ENCODE data around the gene U2AF2. TPM values are rescaled to one million over a fixed set of nuclear protein-coding genes. Genes with fewer than 3 reads are reported as not detected.

The U2AF2 gene
- total RNA-seq, 2 experiments from 2014 or later, result 211 to 264 TPM

DNA sequence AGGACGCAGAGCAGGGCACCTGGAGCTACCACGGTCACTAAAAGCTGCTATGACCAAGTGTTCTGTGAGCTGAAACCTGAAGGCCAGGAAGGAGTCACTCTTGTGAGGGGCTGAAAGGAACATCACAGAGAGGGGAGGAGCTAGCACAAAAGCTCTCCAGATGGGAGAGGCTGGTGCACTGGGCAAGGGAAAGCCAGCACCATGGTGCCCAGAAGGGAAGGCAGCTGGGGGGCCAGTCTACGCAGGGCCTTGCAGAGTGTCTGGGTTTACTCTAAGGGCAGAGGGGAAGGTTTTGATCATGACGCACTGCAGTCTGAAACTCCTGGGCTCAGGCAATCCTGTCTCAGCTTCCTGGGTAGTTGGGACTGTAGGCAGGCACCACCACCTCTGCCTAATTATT is 18.1 kb upstream of the U2AF2 start:
- POLR2A ChIA-PET, result no interaction called here
- H3K4me3 ChIP-seq (ENCODE audit: low read depth, low read length, poor library complexity, severe bottlenecking), result peak overlapping the region; percentile 98
- CTCF ChIA-PET (ENCODE audit: unreplicated experiment), result no interaction called here

GRCh38 chr19:55637534-55637933 is 17.3 kb upstream of the U2AF2 start:
- H3K36me3 ChIP-seq (ENCODE audit: insufficient read depth, low read length), result peaks cover 7% of the 10 kb centered on the region; the same call in 1 of the 2 replicates
- no TSS peak for BruUV-seq (replicated peaks)
- no peak overlapping the region for H3K27ac ChIP-seq (ENCODE audit: low read depth, low read length, poor library complexity, severe bottlenecking)
- no peaks in the 10 kb centered on the region for H3K9me3 ChIP-seq (ENCODE audit: low read length)
- no peaks in the 10 kb centered on the region for H4K20me1 ChIP-seq (ENCODE audit: insufficient read depth, low read length)
- POLR2A ChIA-PET, result no interaction called here
- H2AFZ ChIP-seq (ENCODE audit: low read length), result no peak overlapping the region
- intact Hi-C loops (cut with micrococcal nuclease; ENCODE audit: unreplicated experiment), result no loop called here
- no peak for DNase-seq (ENCODE audit: low spot score)
- H3K79me2 ChIP-seq (ENCODE audit: insufficient read depth, low read depth, low read length), result peaks cover 39% of the 10 kb centered on the region
- no peaks in the 10 kb centered on the region for H3K9me2 ChIP-seq (ENCODE audit: insufficient read depth, low read length)
- CTCF ChIA-PET (ENCODE audit: unreplicated experiment), result interaction anchor here (0.6 kb wide), 1 partner anchor 13 kb away, joined by 3 read pairs; the partner anchor contains the start of gene ZNF784
- no peak overlapping the region for H3K4me3 ChIP-seq (ENCODE audit: low read depth, low read length, poor library complexity, severe bottlenecking)
- peak overlapping the region; percentile 24 for H3K4me2 ChIP-seq (ENCODE audit: low read length)
- peaks cover 53% of the 10 kb centered on the region for H3K4me1 ChIP-seq (ENCODE audit: insufficient read depth, low read length, poor library complexity, severe bottlenecking)
- TF ChIP-seq, protein P1, sequence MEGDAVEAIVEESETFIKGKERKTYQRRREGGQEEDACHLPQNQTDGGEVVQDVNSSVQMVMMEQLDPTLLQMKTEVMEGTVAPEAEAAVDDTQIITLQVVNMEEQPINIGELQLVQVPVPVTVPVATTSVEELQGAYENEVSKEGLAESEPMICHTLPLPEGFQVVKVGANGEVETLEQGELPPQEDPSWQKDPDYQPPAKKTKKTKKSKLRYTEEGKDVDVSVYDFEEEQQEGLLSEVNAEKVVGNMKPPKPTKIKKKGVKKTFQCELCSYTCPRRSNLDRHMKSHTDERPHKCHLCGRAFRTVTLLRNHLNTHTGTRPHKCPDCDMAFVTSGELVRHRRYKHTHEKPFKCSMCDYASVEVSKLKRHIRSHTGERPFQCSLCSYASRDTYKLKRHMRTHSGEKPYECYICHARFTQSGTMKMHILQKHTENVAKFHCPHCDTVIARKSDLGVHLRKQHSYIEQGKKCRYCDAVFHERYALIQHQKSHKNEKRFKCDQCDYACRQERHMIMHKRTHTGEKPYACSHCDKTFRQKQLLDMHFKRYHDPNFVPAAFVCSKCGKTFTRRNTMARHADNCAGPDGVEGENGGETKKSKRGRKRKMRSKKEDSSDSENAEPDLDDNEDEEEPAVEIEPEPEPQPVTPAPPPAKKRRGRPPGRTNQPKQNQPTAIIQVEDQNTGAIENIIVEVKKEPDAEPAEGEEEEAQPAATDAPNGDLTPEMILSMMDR (conservative IDR thresholded peaks at IDR 0.05; ENCODE audit: low read length), result no peak
- TF ChIP-seq EZH2phosphoT487 (IDR thresholded peaks at IDR 0.05; ENCODE audit: borderline replicate concordance, low read depth, low read length), result no peak

More for the DNA sequence above, 18.1 kb upstream of the U2AF2 start:
- BruUV-seq (replicated peaks), result no TSS peak
- H3K4me1 ChIP-seq (ENCODE audit: insufficient read depth, low read length, poor library complexity, severe bottlenecking), result peaks cover 57% of the 10 kb centered on the region
- no peaks in the 10 kb centered on the region for H3K9me3 ChIP-seq (ENCODE audit: low read length)
- H3K79me2 ChIP-seq (ENCODE audit: insufficient read depth, low read depth, low read length), result peaks cover 31% of the 10 kb centered on the region
- no peak for DNase-seq (ENCODE audit: low spot score)
- no peaks in the 10 kb centered on the region for H4K20me1 ChIP-seq (ENCODE audit: insufficient read depth, low read length)
- H3K4me2 ChIP-seq (ENCODE audit: low read length), result peak overlapping the region; percentile 100
- no peak overlapping the region for H3K27ac ChIP-seq (ENCODE audit: low read depth, low read length, poor library complexity, severe bottlenecking)
- H3K9me2 ChIP-seq (ENCODE audit: insufficient read depth, low read length), result no peaks in the 10 kb centered on the region
- no peak overlapping the region for H2AFZ ChIP-seq (ENCODE audit: low read length)
- H3K36me3 ChIP-seq (ENCODE audit: insufficient read depth, low read length), result peaks cover 7% of the 10 kb centered on the region; the same call in 1 of the 2 replicates
- no peak for TF ChIP-seq EZH2phosphoT487 (IDR thresholded peaks at IDR 0.05; ENCODE audit: borderline replicate concordance, low read depth, low read length)
- TF ChIP-seq, protein P1 (conservative IDR thresholded peaks at IDR 0.05; ENCODE audit: low read length), result no peak
- intact Hi-C loops (cut with micrococcal nuclease; ENCODE audit: unreplicated experiment), result no loop called here

- no TSS peak for BruUV-seq (replicated peaks)
- Histone ChIP-seq H3K4me2 (ENCODE audit: low read length) (peak overlapping the region; percentile 89), H3K79me2 (ENCODE audit: insufficient read depth, low read depth, low read length) (peaks cover 47% of the 10 kb centered on the region)
Observed at GRCh38 chr19:55638864-55639359, 15.9 kb upstream of the U2AF2 start.

More at GRCh38 chr19:55638864-55639359, 15.9 kb upstream of the U2AF2 start:
- no peaks in the 10 kb centered on the region for H4K20me1 ChIP-seq (ENCODE audit: insufficient read depth, low read length)
- no peaks in the 10 kb centered on the region for H3K9me2 ChIP-seq (ENCODE audit: insufficient read depth, low read length)
- DNase-seq (ENCODE audit: low spot score), result peak; percentile 88
- peaks cover 9% of the 10 kb centered on the region for H3K36me3 ChIP-seq (ENCODE audit: insufficient read depth, low read length)
- peak overlapping the region; percentile 39 for H3K4me3 ChIP-seq (ENCODE audit: low read depth, low read length, poor library complexity, severe bottlenecking)
- H3K27ac ChIP-seq (ENCODE audit: low read depth, low read length, poor library complexity, severe bottlenecking), result peak overlapping the region; percentile 86
- intact Hi-C loops (cut with micrococcal nuclease; ENCODE audit: unreplicated experiment), result no loop called here
- peaks cover 57% of the 10 kb centered on the region for H3K4me1 ChIP-seq (ENCODE audit: insufficient read depth, low read length, poor library complexity, severe bottlenecking)
- TF ChIP-seq, protein P1 (conservative IDR thresholded peaks at IDR 0.05; ENCODE audit: low read length), result peak; percentile 87
- TF ChIP-seq EZH2phosphoT487 (IDR thresholded peaks at IDR 0.05; ENCODE audit: borderline replicate concordance, low read depth, low read length), result no peak
- H2AFZ ChIP-seq (ENCODE audit: low read length), result no peak overlapping the region
- CTCF ChIA-PET (ENCODE audit: unreplicated experiment), result no interaction called here
- H3K9me3 ChIP-seq (ENCODE audit: low read length), result no peaks in the 10 kb centered on the region
- POLR2A ChIA-PET, result interaction anchor here (0.7 kb wide), 1 partner anchor 231 kb away, joined by 6 read pairs; the partner anchor contains the start of gene UBE2S

All from OCI-LY7 (cell line).